Measurements from ENCODE around the gene TBL3. TPM values are rescaled to one million over a fixed set of nuclear protein-coding genes. Genes with fewer than 3 reads are reported as not detected.
A peak's percentile ranks its signal among the peaks of the same experiment; 100 is the strongest.

TBL3 gene
- total and polyA plus RNA-seq, 9 of the 15 experiments (the other 6 are each of a cell fraction or from before 2014, with no cell fraction given) = 0.97 to 117 (median 24.5) TPM

DNA sequence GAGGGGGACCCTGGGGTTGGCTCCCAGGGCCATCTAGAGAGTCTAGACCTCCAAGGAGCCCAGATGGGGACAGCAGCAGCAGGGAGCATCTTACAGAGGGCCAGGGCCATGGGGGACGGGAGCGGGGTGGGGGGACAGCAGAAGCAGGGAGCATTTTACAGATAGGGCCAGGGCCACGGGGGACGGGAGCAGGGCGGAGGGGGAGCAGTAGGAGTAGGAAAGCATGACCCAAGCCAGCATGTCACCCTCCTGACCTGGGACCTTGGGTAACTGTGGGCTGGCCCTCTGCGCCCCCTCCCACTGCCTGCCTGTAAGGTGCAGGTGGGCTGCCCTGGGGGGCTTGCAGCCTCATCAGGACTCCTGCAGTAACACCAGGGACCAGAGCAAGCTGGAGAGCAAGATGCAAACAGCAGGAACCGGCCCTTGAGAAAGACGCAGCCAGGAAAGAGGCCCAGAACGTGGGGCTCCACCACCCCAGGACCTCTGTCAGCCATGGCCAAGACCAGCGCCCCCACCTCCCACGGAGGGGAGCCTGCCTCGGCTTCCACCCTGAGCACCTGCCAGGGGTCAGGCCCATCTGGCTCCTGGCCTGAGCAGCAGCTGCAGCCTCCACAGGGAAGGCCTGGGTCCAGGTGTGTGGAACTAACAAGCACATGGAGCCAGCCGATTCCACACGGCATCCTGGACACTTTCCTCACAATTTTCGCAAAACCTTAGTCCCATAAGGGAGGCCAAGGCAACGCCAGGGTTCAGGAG is 35.4 kb downstream of the TBL3 start:
- no peaks in the 10 kb centered on the region for H3K27me3 ChIP-seq (ENCODE audit: control insufficient read depth in 2 of 2, insufficient read depth in 2 of 2, low read length in 2 of 2)
- FAIRE-seq (no peak), DNase-seq (ENCODE audit: extremely low read depth in 1 of 4, low spot score in 3 of 4) (no peak), ATAC-seq (no peak)
- no TSS peak for BruUV-seq (replicated peaks)
- ChIA-PET POLR2A (interaction anchor here (0.6 to 2.6 kb wide), 5 partner anchors 10 to 453 kb away, joined by 3 to 13 read pairs (median 4); partner anchors contain the start of genes RPS2, TEDC2 and TRAF7), CTCF (ENCODE audit: low intra/inter-chr PET ratio) (no interaction called here)
- H3K9me3 ChIP-seq (replicated peaks; ENCODE audit: control insufficient read depth, insufficient read depth, low read depth, low read length) = no peaks in the 10 kb centered on the region
- H3K4me3 ChIP-seq = peak overlapping the region; percentile 99
- H3K36me3 ChIP-seq (ENCODE audit: control insufficient read depth, insufficient read depth, low read length) = peaks cover 57% of the 10 kb centered on the region; the same call in 2 of the 3 replicates
- H4K20me1 ChIP-seq (replicated peaks; ENCODE audit: control insufficient read depth, insufficient read depth, low read length) = peaks cover 46% of the 10 kb centered on the region
- intact Hi-C loops (cut with micrococcal nuclease) = no loop called here
- peak overlapping the region; percentile 91 to 99 for H3K9ac ChIP-seq (ENCODE audit: insufficient read depth in 1 of 2, low read depth in 2 of 2, low read length in 2 of 2)
- peak overlapping the region; percentile 93 for H3K4me2 ChIP-seq (ENCODE audit: insufficient read depth, low read length)
- peaks cover 27 to 83% of the 10 kb centered on the region in 2 experiments for H3K4me1 ChIP-seq (replicated peaks in 1 of 2; ENCODE audit: control insufficient read depth in 2 of 2, insufficient read depth in 2 of 2, low read length in 2 of 2)
- in situ Hi-C loops (cut with MboI) = no loop called here
- 40% methylated on average over 6 of the region's 16 CpGs for WGBS (ENCODE audit: insufficient coverage, low coverage, missing lambda C conversion rate)
- H2AFZ ChIP-seq (ENCODE audit: low read depth, low read length) = no peak overlapping the region
- H3K79me2 ChIP-seq (ENCODE audit: control insufficient read depth, insufficient read depth, low read length) = peaks cover 83% of the 10 kb centered on the region
- TF ChIP-seq KLF13 (tag; IDR thresholded peaks at IDR 0.05; ENCODE audit: borderline replicate concordance, low read depth) = no peak
- TF ChIP-seq FOXK1 (CRISPR knock-in tag; IDR thresholded peaks at IDR 0.05; ENCODE audit: borderline replicate concordance) = 0 out of 2 replicates have a peak, but pooled peaks have one; percentile 20
- no peak for TF ChIP-seq SRSF7 (optimal IDR thresholded peaks at IDR 0.05; ENCODE audit: low read depth, low read length)
- TF ChIP-seq ZNF143 (CRISPR knock-in tag; IDR thresholded peaks at IDR 0.05) = 0 out of 2 replicates have a peak, but pooled peaks have one; percentile 13
- no peak for TF ChIP-seq POU5F1 (IDR thresholded peaks at IDR 0.05; ENCODE audit: borderline replicate concordance, low read depth, low read length, partially characterized antibody)
- TF ChIP-seq RBFOX2 (IDR thresholded peaks at IDR 0.05; ENCODE audit: low read depth, low read length) = peak; percentile 54
- TF ChIP-seq, protein P1, sequence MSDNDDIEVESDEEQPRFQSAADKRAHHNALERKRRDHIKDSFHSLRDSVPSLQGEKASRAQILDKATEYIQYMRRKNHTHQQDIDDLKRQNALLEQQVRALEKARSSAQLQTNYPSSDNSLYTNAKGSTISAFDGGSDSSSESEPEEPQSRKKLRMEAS (CRISPR knock-in tag; IDR thresholded peaks at IDR 0.05) = 0 out of 2 replicates have a peak, but pooled peaks have one; percentile 39
- TF ChIP-seq POLR2G (IDR thresholded peaks at IDR 0.05; ENCODE audit: low read depth, low read length) = peak; percentile 53
- peak; percentile 6; the same call in 1 of the 2 replicates for TF ChIP-seq ZBTB7A (IDR thresholded peaks at IDR 0.05; ENCODE audit: borderline replicate concordance, control insufficient read depth, low read depth, low read length)
- 0 out of 2 replicates have a peak, but pooled peaks have one; percentile 4 for TF ChIP-seq ZFX (CRISPR knock-in tag; IDR thresholded peaks at IDR 0.05)
- no peak for TF ChIP-seq NFIX (CRISPR knock-in tag; IDR thresholded peaks at IDR 0.05; ENCODE audit: low read depth)
- peaks cover 19% of the 10 kb centered on the region for H3K9me1 ChIP-seq (ENCODE audit: control insufficient read depth, insufficient read depth, low read length)
- H3K27ac ChIP-seq (ENCODE audit: extremely low read depth, low read depth, low read length) = peak overlapping the region; percentile 42; the same call in 1 of the 3 replicates
